Measurements from ENCODE around the gene PLEKHG5. TPM values are rescaled to one million over a fixed set of nuclear protein-coding genes. Genes with fewer than 3 reads are reported as not detected.

The PLEKHG5 gene
- total RNA-seq, 3 donors from 2014 or later, result 7.0 to 12.0 (median 11.8) TPM

DNA sequence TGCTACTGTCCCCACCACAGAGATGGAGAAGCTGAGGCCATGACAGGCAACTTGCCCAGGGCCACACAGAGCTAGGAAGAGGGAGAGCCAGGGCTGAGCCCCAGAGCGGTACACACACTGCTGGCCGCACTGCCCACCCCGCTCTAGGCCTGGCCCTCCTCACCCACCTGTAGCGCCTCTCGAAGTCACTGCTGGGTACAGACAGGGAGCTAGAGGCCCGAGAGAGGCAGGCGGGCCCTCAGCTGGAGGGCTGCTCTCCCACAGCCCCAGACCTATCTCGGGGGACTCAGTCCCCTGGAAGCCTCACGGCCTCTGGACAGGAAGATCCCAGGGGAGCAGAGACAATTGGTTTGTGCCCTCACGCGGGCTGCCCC, 17.3 kb upstream of the PLEKHG5 start:
- H3K27ac ChIP-seq, result no peak overlapping the region
- H3K9me3 ChIP-seq, result no peaks in the 10 kb centered on the region
- no peaks in the 10 kb centered on the region for H3K27me3 ChIP-seq
- H3K4me3 ChIP-seq, result no peak overlapping the region
- no peak for DNase-seq (ENCODE audit: low spot score in 2 of 2)
- intact Hi-C loops (cut with DNase I; ENCODE audit: low total_unique reads), result no loop called here
- TF ChIP-seq CTCF (IDR thresholded peaks at IDR 0.05), result no peak
- TF ChIP-seq POLR2AphosphoS5 (IDR thresholded peaks at IDR 0.05), result no peak
- TF ChIP-seq POLR2A (IDR thresholded peaks at IDR 0.05), result no peak
- no peaks in the 10 kb centered on the region for H3K36me3 ChIP-seq
- peaks cover 3 to 6% of the 10 kb centered on the region in 2 donors for H3K4me1 ChIP-seq

DNA sequence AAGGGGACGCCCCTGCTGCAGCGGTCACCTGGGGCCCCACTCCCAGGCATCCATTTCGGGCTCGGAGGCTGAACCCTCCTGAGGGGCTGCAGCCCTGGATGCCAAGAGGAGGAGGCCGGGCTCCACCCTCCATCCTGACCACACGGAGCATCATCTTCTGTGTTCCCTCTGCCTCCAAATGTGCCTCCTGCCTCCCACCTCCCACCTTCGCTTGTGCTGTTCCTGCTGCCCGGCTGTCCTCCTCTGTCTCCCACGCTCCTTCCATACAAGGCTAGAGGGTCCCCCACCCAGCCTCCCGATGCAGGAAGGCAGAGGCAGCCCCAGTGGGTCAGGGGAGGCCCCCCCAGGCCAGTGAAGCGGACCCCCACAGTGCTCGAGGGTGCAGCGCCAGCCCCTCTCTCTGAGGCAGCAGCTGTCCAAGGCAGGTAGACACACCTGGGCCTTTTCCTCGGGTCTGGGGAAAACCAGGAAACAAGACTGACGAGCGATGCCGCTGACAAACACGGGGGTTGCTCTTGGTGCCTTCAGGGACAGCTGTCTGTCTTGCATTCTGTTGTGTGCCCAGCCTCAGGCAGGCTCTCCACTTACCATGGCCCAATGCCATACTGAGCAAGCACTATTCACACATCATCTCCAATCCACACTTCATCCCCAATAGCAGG, 16.8 kb upstream of the PLEKHG5 start:
- Histone ChIP-seq H3K27me3 (no peaks in the 10 kb centered on the region), H3K36me3 (no peaks in the 10 kb centered on the region), H3K9me3 (no peaks in the 10 kb centered on the region), H3K4me3 (no peak overlapping the region), H3K27ac (no peak overlapping the region), H3K4me1 (peaks cover 3 to 6% of the 10 kb centered on the region in 2 donors)
- intact Hi-C loops (cut with DNase I; ENCODE audit: low total_unique reads), result no loop called here
- DNase-seq (ENCODE audit: low spot score in 2 of 2), result no peak
- TF ChIP-seq CTCF (IDR thresholded peaks at IDR 0.05) (no peak), POLR2A (IDR thresholded peaks at IDR 0.05) (no peak), POLR2AphosphoS5 (IDR thresholded peaks at IDR 0.05) (no peak)

DNA sequence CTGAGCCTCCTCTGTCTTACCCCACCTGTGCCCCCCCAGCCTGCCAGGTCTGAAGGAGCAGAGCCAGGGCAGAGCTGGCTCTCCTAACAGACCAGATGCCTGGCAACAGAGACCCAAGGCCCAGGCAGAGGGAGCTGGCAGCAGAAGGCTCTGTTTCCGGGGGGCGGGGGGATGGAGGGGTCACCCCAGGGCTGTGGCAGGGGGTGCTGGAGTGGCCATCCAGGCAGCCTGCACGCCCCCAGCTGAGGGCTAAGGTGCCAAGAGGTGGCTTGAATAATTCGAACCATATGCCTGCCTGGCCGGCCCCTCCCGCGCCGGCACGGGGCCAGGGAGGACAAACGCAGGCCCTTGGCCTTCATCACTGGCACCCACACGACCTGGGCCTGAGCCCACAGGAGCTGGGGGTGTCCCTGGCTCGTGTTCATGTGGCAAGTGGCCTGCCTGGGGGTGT, 16.0 kb upstream of the PLEKHG5 start:
- intact Hi-C loops (cut with DNase I; ENCODE audit: low total_unique reads), result no loop called here
- Histone ChIP-seq H3K4me3 (no peak overlapping the region), H3K4me1 (peaks cover 0 to 8% of the 10 kb centered on the region in 2 donors), H3K36me3 (no peaks in the 10 kb centered on the region), H3K27me3 (no peaks in the 10 kb centered on the region), H3K27ac (peak overlapping the region; percentile 3 to 48), H3K9me3 (no peaks in the 10 kb centered on the region)
- no peak for DNase-seq (ENCODE audit: low spot score in 2 of 2)
- TF ChIP-seq POLR2AphosphoS5 (IDR thresholded peaks at IDR 0.05), result no peak
- no peak for TF ChIP-seq CTCF (IDR thresholded peaks at IDR 0.05)
- TF ChIP-seq POLR2A (IDR thresholded peaks at IDR 0.05), result no peak

- intact Hi-C loops (cut with DNase I; ENCODE audit: low total_unique reads), result no loop called here
- peak overlapping the region in 1 of 2 donors; percentile 48 for H3K27ac ChIP-seq
Measured at GRCh38 chr1:6507037-6507428, 15.6 kb upstream of the PLEKHG5 start.

More at GRCh38 chr1:6507037-6507428, 15.6 kb upstream of the PLEKHG5 start:
- H3K4me3 ChIP-seq, result no peak overlapping the region
- TF ChIP-seq POLR2A (IDR thresholded peaks at IDR 0.05) (no peak), CTCF (IDR thresholded peaks at IDR 0.05) (no peak), POLR2AphosphoS5 (IDR thresholded peaks at IDR 0.05) (no peak)
- peaks cover 0 to 12% of the 10 kb centered on the region in 2 donors for H3K4me1 ChIP-seq
- no peaks in the 10 kb centered on the region for H3K9me3 ChIP-seq
- H3K36me3 ChIP-seq, result no peaks in the 10 kb centered on the region
- no peaks in the 10 kb centered on the region for H3K27me3 ChIP-seq
- no peak for DNase-seq (ENCODE audit: low spot score in 2 of 2)
